ENCODE data around the gene KRT14. TPM values are rescaled to one million over a fixed set of nuclear protein-coding genes. Genes with fewer than 3 reads are reported as not detected.
"Not testable (repeated sequence)": the region's sequence is repeated elsewhere in the genome, so short reads cannot be mapped to it uniquely, and the experiment has no call there.

Gene KRT14
- polyA plus RNA-seq, 4 donors: 0.14 to 0.44 (median 0.26) TPM

DNA sequence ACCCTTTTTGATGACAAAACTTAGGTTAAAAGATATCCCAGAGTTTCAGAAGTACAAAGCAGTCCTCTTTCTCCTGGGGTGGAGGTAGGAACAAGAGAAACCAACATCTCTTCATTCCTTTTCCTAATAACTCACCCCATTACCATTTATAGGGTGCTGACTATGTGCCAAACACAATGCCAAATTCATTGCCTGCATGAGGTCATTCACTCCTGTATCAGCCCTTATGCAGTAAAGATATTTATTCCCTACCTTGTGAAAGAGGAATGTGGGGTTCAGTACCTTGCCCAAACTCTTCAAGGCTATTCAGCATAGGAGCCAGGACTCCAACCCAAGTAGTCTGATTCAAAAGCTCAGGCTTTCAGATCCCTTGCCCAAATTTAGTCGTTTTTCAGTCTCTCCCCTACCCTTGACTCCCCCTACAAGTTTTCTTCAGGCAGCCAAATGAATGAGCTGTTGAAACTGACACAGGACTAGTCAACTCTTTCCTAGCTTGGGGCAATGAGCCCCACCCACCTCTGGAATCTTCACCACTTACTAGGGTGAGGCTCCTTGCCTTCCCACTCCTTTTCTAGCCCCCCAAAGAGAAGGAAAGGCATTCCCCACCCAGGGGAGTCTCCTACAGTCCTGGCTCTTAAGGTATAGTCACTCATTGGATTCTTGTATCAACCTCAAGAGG is 5.9 kb downstream of the KRT14 start:
- DNase-seq (ENCODE audit: low read depth in 4 of 4, low spot score in 3 of 4): no peak

DNA sequence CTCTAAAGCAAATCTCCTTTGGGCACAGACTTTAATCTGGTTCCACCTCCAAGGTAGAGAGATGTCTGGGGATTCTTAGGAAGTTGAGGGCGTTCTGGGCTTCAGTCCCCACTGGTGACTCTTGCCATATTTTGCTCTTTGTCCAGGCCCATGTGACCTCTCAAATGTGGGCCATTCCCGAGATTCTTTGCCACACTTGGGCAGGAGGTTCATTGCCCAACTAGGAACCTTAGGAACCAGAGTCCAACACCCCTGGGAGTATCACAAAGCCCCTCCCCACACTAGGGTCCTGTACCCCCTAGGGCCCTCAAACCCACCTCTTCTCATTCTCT is 6.5 kb downstream of the KRT14 start:
- DNase-seq (ENCODE audit: low read depth in 4 of 4, low spot score in 3 of 4): no peak

DNA sequence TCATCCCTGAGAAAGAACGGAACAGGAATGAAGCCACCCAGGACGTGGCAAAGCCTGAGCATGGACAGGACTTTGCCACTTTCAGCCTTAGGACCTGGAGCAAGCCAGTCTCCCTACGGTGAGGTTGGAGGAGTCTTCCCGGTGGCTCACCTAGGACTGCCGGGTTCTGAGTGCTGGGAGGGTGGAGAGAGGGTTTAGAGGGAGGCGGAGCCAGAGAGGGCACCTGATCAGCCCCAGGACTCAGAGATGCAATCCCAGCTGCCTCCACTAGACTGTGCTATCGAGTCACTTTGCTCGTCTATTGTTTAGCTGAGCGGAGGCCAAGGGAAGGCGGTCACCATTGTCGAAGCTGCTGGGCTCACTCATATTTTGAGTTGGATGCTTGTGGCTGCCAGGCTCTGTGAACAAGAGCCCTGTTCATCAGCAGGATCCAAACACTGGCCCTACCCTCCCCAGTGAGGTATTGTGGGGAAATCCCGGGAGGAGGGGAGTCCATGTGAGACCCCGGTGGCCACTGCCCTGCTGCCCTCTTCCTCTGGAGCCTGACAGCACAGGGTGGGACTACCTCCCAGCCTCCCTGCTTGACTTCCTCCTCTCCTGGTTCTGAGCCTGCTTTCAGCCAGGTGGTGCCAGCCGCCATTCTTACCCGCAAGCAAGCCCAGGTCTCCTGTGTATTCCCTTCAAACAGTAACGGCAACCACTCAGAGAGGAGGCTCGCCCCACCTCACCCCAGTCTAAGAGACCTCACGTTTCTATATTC is 7.0 kb downstream of the KRT14 start:
- peak; percentile 77 to 84 (median 78) for DNase-seq (ENCODE audit: low read depth in 4 of 4, low spot score in 3 of 4)

DNA sequence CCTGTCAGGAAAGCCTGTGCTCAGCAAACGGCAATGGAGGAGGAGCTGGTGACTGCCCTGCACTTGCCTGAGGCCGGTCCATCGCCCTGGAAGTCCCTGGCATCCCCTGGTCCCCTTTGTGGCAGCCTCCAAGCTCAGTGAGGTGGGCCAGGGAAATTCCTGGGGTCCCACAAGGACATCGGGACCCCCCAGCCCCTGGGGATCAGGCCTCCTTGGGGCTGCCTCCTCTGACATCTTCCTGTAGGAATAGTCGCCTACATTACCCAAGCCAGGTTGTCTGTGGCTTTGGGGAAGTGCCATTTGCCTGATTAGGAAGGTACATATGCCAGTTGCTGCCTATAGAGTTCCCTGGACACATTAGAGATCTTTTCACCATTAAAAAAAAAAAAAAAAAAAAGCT is 7.7 kb downstream of the KRT14 start:
- DNase-seq (ENCODE audit: low read depth in 4 of 4, low spot score in 3 of 4): no peak

DNA sequence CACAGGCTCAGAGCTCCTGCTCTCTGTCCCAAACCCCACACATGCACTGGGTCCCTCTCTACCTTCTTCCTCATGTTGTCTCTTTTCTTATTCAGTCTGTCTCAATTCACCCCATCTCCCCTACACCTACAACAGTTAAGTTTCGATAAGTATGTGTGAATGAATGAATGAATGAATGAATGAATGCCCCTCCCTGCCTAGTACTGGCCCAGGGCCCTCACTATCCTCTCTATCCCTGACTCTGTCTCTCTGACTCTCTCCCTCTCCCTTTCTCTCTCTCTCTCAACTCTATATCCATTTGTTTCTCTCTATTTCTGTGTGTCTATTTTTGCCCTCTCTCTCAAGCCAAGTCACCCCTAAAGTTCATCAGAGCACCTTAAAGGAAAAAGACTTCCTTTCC is 8.2 kb downstream of the KRT14 start:
- no peak for DNase-seq (ENCODE audit: low read depth in 4 of 4, low spot score in 3 of 4)

DNA sequence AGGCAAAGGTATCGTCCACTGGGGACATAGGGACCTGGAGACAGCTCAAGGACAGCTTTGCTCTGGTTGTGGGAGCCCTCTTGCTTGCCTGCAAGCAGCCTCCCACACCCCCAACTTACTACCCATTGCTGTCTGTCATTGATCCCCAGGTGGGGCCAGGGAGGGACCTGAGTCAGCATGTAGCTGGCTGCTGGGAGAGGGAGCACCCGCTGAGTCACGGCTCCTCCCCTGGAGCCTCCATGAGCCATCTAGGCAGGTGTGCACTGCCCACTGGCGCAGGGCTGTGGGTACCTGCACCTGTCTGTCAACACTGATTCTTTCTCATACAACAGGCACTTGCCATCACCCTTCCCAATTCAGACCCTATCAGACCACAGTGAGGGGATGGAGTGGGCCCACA is 10.0 kb downstream of the KRT14 start:
- not testable (repeated sequence) for DNase-seq (ENCODE audit: low read depth in 4 of 4, low spot score in 3 of 4)

DNA sequence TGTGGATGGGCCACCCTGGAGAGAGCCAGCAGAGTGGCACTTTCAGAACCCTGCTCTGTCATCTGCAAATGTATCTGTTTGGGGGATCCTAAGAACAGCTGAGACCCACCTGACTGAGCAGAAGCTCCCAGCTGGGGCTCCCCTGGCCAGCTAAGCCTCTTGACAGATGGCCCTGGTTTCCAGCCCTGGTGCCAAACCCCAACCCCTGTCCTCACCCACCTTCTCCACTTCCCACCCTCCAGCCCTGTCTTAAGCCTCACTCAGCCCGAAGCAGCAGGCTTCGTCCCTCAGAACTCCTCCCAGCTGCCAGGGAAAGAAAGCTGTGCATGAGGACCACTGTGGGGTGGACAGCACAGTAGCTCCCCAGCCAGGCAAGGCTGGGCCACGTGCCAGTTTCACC is 11.4 kb downstream of the KRT14 start:
- no peak for DNase-seq (ENCODE audit: low read depth in 4 of 4, low spot score in 3 of 4)

DNA sequence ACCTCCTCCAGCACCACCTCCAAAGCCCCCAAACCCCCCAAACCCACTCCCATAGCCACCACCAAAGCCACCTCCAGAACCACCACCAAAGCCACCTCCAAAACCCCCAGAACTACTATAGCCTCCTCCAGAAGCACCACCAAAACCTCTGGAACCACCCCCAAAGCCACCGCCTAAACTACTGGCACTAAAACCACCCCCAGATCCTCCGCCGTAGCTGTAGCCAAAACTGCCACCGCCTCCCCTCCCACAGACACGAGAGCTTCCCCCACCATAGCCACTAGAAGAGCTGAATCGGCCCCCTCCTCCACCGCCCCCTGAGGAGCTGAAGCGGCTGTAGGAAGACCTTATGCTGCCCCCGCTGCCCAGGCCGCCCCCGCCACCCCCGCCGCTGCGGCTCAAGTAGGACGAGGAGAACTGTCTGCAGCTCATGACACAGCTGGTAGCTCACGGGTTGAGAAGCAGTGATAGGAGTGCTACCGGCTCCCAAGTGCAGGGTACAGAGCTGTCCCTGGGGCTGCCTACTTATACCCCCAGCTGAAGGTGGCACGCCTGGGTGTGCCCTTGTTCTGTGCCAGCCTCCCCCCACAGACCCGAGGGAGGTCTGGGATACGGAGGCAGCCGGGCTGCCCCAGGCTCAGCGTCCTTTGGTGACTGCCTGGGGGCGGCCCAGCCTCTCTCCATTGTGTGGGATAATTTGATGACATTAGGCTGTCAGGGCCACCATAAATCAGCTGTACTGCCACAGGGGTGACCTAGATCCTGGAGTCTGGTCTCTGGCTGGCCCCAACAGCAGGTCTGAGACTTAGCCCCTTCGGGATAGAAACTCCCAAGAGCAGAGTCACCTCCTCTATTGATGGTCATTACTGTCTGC is 14.9 kb downstream of the KRT14 start, which contains the start of gene KRT9:
Gene KRT9, minus strand, starts transcription at position 499 of the 874 bp plus-strand sequence. Its CDS starts 67 bp downstream, at position 432.
- no peak for DNase-seq (ENCODE audit: low read depth in 4 of 4, low spot score in 3 of 4)

DNA sequence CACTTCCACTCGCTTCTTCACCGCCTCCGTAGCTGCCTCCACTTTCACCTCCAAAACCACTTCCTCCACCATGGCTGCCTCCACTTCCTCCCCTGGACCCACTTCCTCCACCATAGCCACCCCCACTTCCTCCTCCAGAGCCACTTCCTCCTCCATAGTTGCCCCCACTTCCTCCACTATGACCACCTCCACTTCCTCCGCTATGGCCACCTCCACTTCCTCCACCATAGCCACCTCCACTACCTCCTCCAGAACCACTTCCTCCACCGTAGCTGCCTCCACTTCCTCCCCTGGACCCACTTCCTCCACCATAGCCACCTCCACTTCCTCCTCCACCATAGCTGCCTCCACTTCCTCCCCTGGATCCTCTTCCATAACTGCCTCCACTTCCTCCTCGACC is 19.4 kb downstream of the KRT14 start:
- no peak for DNase-seq (ENCODE audit: low read depth in 4 of 4, low spot score in 3 of 4)

DNA sequence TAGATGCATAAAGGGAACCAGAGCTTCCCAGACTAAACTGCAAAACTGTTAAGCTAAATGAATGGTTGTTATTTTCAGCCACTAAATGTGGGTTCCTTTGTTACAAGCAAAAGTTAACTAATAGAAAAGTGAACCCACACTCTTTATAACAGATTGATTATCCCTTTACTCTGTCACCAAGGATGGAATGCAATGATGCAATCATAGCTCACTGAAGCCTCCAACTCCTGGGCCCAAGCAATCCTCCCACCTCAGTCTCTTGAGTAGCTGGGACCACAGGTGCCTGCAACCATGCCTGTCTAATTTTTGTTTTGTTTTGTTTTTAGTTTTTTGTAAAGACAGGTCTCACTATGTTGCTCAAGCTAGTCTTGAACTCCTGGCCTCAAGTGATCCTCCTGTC is 21.4 kb downstream of the KRT14 start:
- DNase-seq (ENCODE audit: low read depth in 4 of 4, low spot score in 3 of 4): no peak

DNA sequence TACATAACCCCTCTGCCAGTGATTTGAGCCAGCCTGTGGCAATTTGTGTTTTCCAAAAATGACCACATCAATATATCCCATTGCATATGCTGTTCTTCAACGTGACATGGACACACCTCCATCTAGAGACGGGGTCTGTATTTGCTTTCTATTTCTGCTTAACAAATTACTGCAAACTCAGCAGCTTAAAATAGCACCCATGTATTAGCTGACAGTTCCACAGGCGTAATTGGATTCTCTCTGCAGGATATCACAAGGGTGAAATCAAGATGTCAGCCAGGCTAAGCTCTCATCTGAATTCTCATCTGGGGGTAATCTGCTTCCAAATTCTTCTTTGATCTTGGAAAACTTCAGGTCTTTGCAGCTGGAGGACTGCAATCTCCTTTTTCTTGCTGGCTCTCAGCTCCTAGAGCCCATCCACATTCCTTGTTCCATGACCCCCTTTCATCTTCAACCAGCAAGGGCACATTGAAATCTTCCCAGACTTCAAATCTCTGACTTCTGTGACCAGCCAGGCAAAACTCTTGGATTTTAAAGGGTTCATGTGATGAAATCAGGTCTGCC is 23.0 kb downstream of the KRT14 start:
- no peak for DNase-seq (ENCODE audit: low read depth in 4 of 4, low spot score in 3 of 4)

DNA sequence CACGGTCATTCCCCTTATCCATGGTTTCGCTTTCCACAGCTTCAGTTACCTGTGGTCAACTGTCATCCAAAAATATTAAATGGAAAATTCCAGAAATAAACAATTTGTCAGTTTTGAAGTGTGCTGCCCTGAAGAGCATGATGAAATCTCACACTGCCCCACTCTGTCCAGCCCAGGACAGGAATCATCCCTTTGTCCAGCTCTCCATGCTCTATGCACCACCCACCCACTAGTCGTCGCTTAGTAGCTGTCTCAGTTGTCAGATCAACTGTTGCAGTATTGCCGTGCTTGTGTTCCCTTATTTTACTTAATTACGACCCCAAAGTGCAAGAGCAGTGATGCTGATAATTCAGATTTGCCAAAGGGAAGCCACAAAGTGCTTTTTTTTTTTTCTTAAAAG is 25.1 kb downstream of the KRT14 start:
- DNase-seq (ENCODE audit: low read depth in 4 of 4, low spot score in 3 of 4): no peak

DNA sequence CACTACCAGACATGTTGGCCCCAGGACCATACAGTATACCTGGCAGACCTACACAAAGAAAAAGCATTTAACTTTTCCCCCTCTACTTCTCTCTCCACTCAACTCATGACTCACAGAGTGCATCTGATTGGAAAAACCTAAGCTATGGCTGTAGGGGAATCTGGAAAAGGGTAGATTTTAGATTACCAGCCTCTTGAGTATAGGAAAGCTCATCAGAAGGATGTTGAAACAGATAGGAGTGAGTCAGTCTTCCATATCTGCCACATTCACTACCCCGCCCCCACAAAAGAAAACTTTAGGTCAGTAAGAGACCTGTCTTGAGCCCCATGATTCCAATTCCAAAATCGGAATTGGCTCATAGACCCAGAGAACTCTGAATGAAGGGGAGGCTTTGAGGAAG is 27.1 kb downstream of the KRT14 start:
- DNase-seq (ENCODE audit: low read depth in 4 of 4, low spot score in 3 of 4): no peak

DNA sequence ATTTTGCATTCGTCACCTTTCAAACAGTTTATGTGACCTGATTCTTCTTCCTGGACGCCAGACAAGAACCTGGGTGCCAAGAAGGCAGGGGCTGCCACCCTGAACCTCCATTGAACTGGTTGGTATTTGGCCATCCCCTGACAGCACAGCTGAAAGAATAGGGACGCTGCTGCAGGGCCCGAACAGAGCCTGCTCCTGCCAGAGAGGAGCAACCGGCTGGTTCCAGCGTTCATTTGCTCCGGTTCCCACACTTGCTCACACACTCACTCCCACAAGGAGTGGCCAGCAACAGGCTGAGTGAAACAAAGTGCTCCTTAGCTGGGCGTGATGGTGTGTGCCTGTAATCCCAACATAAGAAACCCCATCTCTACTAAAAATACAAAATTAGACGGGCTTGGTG is 29.8 kb downstream of the KRT14 start:
- no peak for DNase-seq (ENCODE audit: low read depth in 4 of 4, low spot score in 3 of 4)

DNA sequence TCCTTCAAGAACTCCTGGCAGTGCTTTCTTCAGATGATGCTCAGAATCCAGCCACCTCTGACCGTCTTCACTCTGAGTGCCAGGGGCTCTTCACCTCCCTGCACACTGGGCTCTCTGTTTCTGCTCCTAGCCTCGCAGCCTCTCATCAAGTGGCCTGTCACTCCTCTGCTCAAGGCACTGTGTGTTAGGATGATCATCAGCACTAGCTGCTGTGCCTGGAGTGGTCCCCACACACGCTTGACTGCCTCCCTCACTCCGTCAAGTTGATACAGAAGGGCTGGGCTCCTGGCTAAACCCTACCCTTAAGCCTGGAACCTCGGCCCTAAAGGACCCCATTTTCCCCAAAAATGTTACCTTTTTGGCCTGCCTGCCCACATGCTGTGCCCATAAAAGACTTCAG is 30.4 kb downstream of the KRT14 start:
- no peak for DNase-seq (ENCODE audit: low read depth in 4 of 4, low spot score in 3 of 4)

DNA sequence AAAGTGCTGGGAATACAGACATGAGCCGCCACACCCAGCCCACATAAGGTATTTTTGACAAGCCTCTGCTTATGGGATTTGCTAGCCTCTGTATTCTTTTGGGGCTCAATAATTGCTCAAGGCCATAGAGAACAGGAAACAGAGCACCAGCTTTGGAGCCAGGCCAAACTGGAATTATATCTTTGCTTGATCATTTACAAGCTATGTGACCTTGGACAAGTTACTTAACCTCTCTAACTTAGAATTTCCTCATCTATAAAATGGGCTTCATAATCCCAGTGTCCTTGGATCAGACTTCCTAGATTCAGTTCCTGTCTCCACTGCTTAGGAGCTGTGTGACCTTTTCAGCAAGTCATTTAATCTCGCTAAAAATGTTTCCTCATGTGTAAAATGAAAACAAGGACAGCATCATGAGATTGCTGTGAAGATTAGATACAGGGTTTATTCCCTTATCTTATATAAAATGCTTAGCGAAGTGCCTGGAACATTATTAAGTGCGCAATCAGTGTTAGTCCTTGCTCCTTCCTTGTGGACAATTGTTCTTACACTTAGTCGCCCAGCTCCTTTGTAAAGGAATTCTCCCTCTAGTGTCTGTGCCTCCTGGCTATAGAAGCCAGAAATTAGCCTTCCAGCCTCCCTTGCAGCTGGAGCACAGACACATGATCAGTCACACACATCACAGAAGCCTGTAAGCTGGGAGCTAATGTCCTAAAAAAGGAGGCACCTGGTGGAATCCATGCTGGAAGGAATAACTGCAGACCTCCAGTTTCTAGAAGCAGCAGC is 31.4 kb downstream of the KRT14 start:
- DNase-seq (ENCODE audit: low read depth in 4 of 4, low spot score in 3 of 4): no peak

DNA sequence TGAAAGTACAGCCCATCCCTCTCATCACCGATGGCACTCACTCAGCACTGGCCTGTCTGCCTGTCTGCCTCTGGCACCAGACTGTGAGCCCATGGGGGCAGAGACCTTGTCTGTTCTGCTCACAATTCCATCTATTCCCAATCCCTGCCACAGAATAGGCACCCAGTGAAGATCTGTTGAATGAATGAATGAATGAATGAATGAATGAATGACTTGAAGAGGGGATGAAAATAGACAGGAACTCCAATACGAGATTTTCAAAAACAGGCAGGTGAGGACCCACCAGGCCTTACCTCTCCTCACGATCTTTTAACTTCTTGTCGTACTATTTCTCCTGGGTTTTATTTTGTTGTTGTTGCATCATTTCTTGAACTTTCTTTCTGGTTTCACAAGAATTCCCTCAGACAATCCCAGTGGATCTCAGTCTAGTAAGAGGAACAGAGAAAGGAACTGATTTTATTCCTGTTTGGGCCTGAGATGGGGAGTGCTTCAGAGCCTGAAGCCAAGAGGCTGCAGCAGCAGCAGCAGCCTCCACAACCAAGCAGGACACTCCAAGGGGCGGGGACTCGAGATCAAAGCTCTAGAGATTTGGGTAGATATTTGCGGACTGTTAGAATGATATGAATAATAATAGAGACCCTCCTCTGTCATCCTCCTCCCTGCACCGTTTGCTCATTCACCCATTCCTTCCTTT is 32.6 kb downstream of the KRT14 start:
- DNase-seq (ENCODE audit: low read depth in 4 of 4, low spot score in 3 of 4): no peak

DNA sequence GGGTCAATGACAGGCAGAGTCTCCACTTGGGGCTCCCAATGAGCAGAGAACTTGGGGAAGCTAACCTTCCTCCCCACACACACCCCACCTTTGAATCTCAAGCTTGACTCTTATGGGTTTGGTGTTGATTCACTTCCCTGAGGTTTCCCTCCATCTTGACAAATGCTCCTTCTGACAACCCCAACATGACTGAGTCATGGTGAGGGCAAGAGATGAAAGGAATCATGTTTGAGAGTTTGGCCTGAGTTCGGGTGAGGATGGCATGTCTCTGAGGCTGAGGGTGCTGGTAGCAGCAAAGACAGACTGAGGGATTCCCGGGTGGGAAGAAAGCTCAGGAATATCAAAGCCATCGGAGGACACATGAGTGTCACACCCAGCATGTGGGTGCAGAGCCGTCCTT is 33.5 kb downstream of the KRT14 start:
- no peak for DNase-seq (ENCODE audit: low read depth in 4 of 4, low spot score in 3 of 4)

DNA sequence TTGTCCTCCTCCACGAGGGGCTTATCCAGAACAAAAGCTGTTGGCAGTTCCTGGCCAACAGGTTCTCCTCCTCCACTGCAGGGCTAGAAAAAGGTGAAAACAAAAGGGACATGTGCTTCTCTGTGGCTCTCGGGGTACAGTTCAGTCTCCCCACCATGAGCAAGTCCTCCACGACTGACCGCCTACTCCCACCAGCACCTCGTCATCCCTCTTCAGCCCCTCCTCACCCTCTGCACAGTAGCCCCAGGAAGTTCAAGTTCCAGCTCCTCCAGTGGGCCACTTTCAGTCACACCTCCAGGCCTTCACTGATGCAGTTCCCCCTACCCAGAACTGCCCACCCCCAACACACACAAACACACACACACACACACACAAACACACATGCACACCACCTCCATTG is 34.2 kb downstream of the KRT14 start:
- DNase-seq (ENCODE audit: low read depth in 4 of 4, low spot score in 3 of 4): no peak

DNA sequence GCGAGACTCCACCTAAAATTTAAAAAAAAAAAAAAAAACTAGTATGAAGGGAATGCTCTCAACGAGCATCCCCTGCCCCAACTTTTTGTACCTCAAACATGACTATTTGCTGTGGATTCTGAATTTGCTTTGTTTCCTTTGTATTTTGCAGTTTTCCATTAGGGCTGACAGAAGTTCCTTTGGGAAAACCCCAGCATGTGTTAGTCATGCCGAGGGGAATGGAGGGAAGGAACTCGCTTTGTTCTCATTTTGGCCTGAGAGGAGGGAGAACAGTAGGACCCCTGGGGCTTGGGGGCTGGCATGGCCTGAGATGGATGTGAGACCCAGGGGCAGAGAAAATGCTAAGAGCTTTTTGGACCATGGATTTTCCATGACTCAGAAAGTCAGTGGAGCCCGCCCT is 35.3 kb downstream of the KRT14 start:
- no peak for DNase-seq (ENCODE audit: low read depth in 4 of 4, low spot score in 3 of 4)
